HG03097 (cell line): Measurements from ENCODE around the gene REPS1.
"Not testable (repeated sequence)": the region's sequence is repeated elsewhere in the genome, so short reads cannot be mapped to it uniquely, and the experiment has no call there.

Experiments
- ATAC-seq: cut with Tn5 transposase; IDR thresholded peaks from one replicate; pipeline ENCODE4 v1.9.1; 2021; ENCODE audit not compliant: unreplicated experiment, low FRiP score

REPS1 gene

GRCh38 chr6:139007428-139007827 lies 19.4 kb upstream of the REPS1 start:
- no peak for ATAC-seq

- ATAC-seq: no peak
Measured at GRCh38 chr6:139006477-139006876, 18.4 kb upstream of the REPS1 start.

GRCh38 chr6:139003751-139004150 lies 15.7 kb upstream of the REPS1 start:
- ATAC-seq: no peak

GRCh38 chr6:138999949-139000725 lies 12.1 kb upstream of the REPS1 start:
- no peak for ATAC-seq

GRCh38 chr6:138997136-138997535 lies 9.1 kb upstream of the REPS1 start:
- no peak for ATAC-seq

GRCh38 chr6:138996524-138996923 lies 8.5 kb upstream of the REPS1 start:
- no peak for ATAC-seq

- ATAC-seq: not testable (repeated sequence)
Measured at GRCh38 chr6:138993410-138993809, 5.4 kb upstream of the REPS1 start.

GRCh38 chr6:138992965-138993364 lies 4.9 kb upstream of the REPS1 start:
- not testable (repeated sequence) for ATAC-seq

- no peak for ATAC-seq
Measured at GRCh38 chr6:138991206-138991605, 3.2 kb upstream of the REPS1 start.

- ATAC-seq: no peak
Measured at GRCh38 chr6:138989098-138989983, 1.3 kb upstream of the REPS1 start.

- ATAC-seq: peak; percentile 16
Measured at GRCh38 chr6:138988469-138988834, 399 bp upstream of the REPS1 start.

GRCh38 chr6:138987080-138987642 lies 892 bp downstream of the REPS1 start:
- ATAC-seq: peak; percentile 6

GRCh38 chr6:138986578-138986977 lies 1.5 kb downstream of the REPS1 start:
- no peak for ATAC-seq

GRCh38 chr6:138981416-138981815 lies 6.6 kb downstream of the REPS1 start:
- ATAC-seq: no peak

- no peak for ATAC-seq
Measured at GRCh38 chr6:138979813-138980668, 8.0 kb downstream of the REPS1 start.

- no peak for ATAC-seq
Measured at GRCh38 chr6:138979365-138979764, 8.7 kb downstream of the REPS1 start.

- ATAC-seq: no peak
Measured at GRCh38 chr6:138978229-138978628, 9.8 kb downstream of the REPS1 start.

- ATAC-seq: no peak
Measured at GRCh38 chr6:138977646-138978167, 10.3 kb downstream of the REPS1 start.

- no peak for ATAC-seq
Measured at GRCh38 chr6:138977242-138977641, 10.8 kb downstream of the REPS1 start.

- no peak for ATAC-seq
Measured at GRCh38 chr6:138975815-138976214, 12.2 kb downstream of the REPS1 start.
